Body of pancreas (tissue), 4 donors: Measurements from ENCODE around the gene TBXA2R.

Source experiments
- POLR2A ChIP-seq, 3 donors: fragments of 450-650 bp; IDR thresholded peaks; one replicate each; pipeline ENCODE4 v1.6.1; 2016; ENCODE audit warnings: antibody characterized with exemption in 3 of 3, mild to moderate bottlenecking in 2 of 3
- TF ChIP-seq, protein P1 (sequence below), 7 experiments: fragments of 450-650 bp in 4 of 7; fragments of 200-600 bp in 3 of 7; sonication (generic) in 3 of 7; IDR thresholded peaks; one replicate each; pipeline ENCODE4 v1.5.1; 2016 to 2019; ENCODE audit warnings: antibody characterized with exemption in 7 of 7

- no peak for TF ChIP-seq POLR2A (IDR thresholded peaks at IDR 0.05)
- TF ChIP-seq, protein P1, sequence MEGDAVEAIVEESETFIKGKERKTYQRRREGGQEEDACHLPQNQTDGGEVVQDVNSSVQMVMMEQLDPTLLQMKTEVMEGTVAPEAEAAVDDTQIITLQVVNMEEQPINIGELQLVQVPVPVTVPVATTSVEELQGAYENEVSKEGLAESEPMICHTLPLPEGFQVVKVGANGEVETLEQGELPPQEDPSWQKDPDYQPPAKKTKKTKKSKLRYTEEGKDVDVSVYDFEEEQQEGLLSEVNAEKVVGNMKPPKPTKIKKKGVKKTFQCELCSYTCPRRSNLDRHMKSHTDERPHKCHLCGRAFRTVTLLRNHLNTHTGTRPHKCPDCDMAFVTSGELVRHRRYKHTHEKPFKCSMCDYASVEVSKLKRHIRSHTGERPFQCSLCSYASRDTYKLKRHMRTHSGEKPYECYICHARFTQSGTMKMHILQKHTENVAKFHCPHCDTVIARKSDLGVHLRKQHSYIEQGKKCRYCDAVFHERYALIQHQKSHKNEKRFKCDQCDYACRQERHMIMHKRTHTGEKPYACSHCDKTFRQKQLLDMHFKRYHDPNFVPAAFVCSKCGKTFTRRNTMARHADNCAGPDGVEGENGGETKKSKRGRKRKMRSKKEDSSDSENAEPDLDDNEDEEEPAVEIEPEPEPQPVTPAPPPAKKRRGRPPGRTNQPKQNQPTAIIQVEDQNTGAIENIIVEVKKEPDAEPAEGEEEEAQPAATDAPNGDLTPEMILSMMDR (IDR thresholded peaks at IDR 0.05): no peak
Observed at GRCh38 chr19:3605770-3606169, 905 bp downstream of the TBXA2R start.
